ENCODE data around the gene PMM1.
A peak's percentile ranks its signal among the peaks of the same experiment; 100 is the strongest.

PMM1 gene

DNA sequence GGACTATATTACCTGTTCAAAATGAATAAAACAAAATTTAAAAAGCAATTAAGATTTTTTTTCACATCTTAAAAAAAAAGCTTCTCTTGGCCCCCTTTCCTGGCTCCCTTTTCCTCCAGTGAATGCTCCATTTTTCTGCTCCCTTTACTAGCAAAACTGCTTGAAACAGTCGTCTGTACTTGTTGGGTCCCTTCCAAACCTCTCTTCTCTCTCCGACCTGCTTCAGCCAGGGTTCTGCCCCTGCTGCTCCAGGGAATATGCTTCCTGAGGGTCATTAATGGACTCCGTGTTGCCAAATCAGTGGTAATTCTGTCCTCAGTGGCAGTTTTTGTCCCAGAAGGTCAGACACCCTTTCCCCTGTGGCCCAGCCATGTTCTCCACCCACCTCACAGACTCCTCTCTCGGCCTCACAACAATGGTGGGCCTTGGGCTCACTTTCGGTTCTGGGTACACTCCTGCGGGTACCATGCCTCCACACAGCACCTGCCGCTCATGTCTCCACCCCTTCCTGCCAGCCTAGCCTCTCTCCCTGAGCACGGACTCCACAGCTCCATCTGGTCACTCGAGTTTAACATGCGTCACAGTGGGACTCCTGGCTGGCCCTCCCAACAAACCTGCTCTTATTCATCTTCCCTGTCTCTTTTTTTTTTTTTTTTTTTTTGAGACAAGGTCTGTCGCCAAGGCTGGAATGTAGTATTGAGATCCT lies 37.6 kb downstream of the PMM1 start:
- H4K8ac ChIP-seq (ENCODE audit: low read length) = no peak overlapping the region
- H4K91ac ChIP-seq (ENCODE audit: low read length) = peak overlapping the region; percentile 1
- no peak overlapping the region for H3K14ac ChIP-seq (ENCODE audit: low read length in 2 of 2)
- no peak overlapping the region for H3K18ac ChIP-seq (ENCODE audit: low read depth in 1 of 2, low read length in 2 of 2)
- H3K79me1 ChIP-seq (replicated peaks; ENCODE audit: low read length, poor library complexity, severe bottlenecking) = no peaks in the 10 kb centered on the region
- H3K9me3 ChIP-seq (ENCODE audit: control insufficient read depth, low read length) = no peaks in the 10 kb centered on the region
- no peak overlapping the region for H2BK5ac ChIP-seq (ENCODE audit: low read depth, low read length, poor library complexity, severe bottlenecking)
- no peak overlapping the region for H3K4me2 ChIP-seq (ENCODE audit: low read length, poor library complexity, severe bottlenecking)
- no peaks in the 10 kb centered on the region for H3K36me3 ChIP-seq (ENCODE audit: control insufficient read depth in 1 of 2, insufficient read depth in 2 of 2, low read depth in 1 of 2, low read length in 2 of 2)
- H3K9ac ChIP-seq (ENCODE audit: low read length) = no peak overlapping the region
- H3K27me3 ChIP-seq (ENCODE audit: control insufficient read depth in 1 of 2, insufficient read depth in 1 of 2, low read length in 2 of 2) = no peaks in the 10 kb centered on the region
- H2AK5ac ChIP-seq (ENCODE audit: low read length, severe bottlenecking) = no peak overlapping the region
- WGBS = 89% methylated on average over 10 of the region's 11 CpGs
- no peak overlapping the region for H3K23ac ChIP-seq (ENCODE audit: low read length in 2 of 2)
- no peak overlapping the region for H2AFZ ChIP-seq (ENCODE audit: low read depth, low read length)
- no peak overlapping the region for H3K4ac ChIP-seq (ENCODE audit: low read depth in 1 of 2, low read length in 2 of 2)
- no peak overlapping the region for H2BK120ac ChIP-seq (ENCODE audit: low read depth, low read length)
- peaks cover 5% of the 10 kb centered on the region for H3K4me1 ChIP-seq (ENCODE audit: control insufficient read depth, insufficient read depth, low read depth, low read length)
- no peak overlapping the region for H2BK15ac ChIP-seq (ENCODE audit: low read depth, poor library complexity, severe bottlenecking)
- DNase-seq = no peak
- H3K4me3 ChIP-seq (ENCODE audit: insufficient read depth in 1 of 2, low read depth in 1 of 2, low read length in 2 of 2) = no peak overlapping the region
- H3K27ac ChIP-seq (ENCODE audit: low read length, poor library complexity, severe bottlenecking) = no peak overlapping the region
- no peak overlapping the region for H2BK12ac ChIP-seq (ENCODE audit: low read length in 2 of 2)

DNA sequence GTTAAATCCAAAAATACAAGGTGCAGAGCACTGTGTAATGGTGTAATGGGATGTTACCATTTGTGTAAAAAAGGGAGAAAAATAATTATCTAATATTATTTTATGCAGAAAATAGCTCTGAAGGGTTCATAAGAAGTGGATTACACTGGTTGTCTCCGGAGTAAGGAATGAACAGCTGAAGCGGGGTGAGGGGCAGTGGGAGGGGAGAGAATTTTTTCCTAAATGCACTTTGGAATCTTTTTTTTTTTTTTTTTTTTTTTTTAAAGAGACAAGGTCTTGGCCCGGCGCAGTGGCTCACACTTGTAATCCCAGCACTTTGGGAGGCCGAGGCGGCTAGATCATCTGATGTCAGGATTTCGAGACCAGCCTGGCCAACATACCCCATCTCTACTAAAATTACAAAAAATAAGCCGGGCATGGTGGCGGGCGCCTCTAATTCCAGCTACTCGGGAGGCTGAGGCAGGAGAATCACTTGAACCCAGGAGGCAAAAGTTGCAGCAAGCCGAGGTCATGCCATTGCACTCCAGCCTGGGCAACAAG lies 38.6 kb downstream of the PMM1 start:
- DNase-seq = no peak
- Histone ChIP-seq H3K4me1 (ENCODE audit: control insufficient read depth, insufficient read depth, low read depth, low read length) (peaks cover 3% of the 10 kb centered on the region), H2BK12ac (ENCODE audit: low read length in 2 of 2) (no peak overlapping the region), H2AFZ (ENCODE audit: low read depth, low read length) (no peak overlapping the region), H3K27ac (ENCODE audit: low read length, poor library complexity, severe bottlenecking) (no peak overlapping the region), H2BK120ac (ENCODE audit: low read depth, low read length) (no peak overlapping the region), H3K4ac (ENCODE audit: low read depth in 1 of 2, low read length in 2 of 2) (no peak overlapping the region), H4K91ac (ENCODE audit: low read length) (no peak overlapping the region), H3K79me1 (replicated peaks; ENCODE audit: low read length, poor library complexity, severe bottlenecking) (no peaks in the 10 kb centered on the region), H3K18ac (ENCODE audit: low read depth in 1 of 2, low read length in 2 of 2) (no peak overlapping the region), H2AK5ac (ENCODE audit: low read length, severe bottlenecking) (no peak overlapping the region), H3K9me3 (ENCODE audit: control insufficient read depth, low read length) (no peaks in the 10 kb centered on the region), H4K8ac (ENCODE audit: low read length) (no peak overlapping the region), H2BK5ac (ENCODE audit: low read depth, low read length, poor library complexity, severe bottlenecking) (no peak overlapping the region), H3K9ac (ENCODE audit: low read length) (no peak overlapping the region), H3K27me3 (ENCODE audit: control insufficient read depth in 1 of 2, insufficient read depth in 1 of 2, low read length in 2 of 2) (no peaks in the 10 kb centered on the region), H3K4me2 (ENCODE audit: low read length, poor library complexity, severe bottlenecking) (no peak overlapping the region), H3K14ac (ENCODE audit: low read length in 2 of 2) (no peak overlapping the region), H3K36me3 (ENCODE audit: control insufficient read depth in 1 of 2, insufficient read depth in 2 of 2, low read depth in 1 of 2, low read length in 2 of 2) (no peaks in the 10 kb centered on the region), H3K23ac (ENCODE audit: low read length in 2 of 2) (no peak overlapping the region), H3K4me3 (ENCODE audit: insufficient read depth in 1 of 2, low read depth in 1 of 2, low read length in 2 of 2) (no peak overlapping the region), H2BK15ac (ENCODE audit: low read depth, poor library complexity, severe bottlenecking) (no peak overlapping the region)
- WGBS = 94% methylated on average over 12 of the region's 12 CpGs

DNA sequence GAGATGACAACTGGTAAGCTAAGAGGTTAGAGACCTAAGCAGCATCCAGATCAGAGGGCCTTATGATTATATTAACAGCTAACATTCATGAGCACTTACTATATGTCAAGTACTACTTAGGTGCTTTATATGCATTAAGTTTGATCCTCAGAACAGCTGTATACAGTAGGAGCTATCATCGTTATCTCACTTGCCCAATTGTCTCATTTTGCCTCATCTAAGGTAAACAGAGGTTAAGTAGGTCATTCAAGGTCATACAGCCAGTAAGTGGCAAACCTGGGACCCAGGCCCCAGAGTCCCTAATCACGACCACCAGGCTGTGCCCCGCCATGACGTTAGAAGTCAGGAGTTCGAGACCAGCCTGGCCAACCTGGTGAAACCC lies 40.8 kb downstream of the PMM1 start:
- Histone ChIP-seq H2AFZ (ENCODE audit: low read depth, low read length) (no peak overlapping the region), H3K18ac (ENCODE audit: low read depth in 1 of 2, low read length in 2 of 2) (no peak overlapping the region), H4K91ac (ENCODE audit: low read length) (no peak overlapping the region), H3K4me3 (ENCODE audit: insufficient read depth in 1 of 2, low read depth in 1 of 2, low read length in 2 of 2) (no peak overlapping the region), H3K23ac (ENCODE audit: low read length in 2 of 2) (no peak overlapping the region), H3K9ac (ENCODE audit: low read length) (no peak overlapping the region), H3K4ac (ENCODE audit: low read depth in 1 of 2, low read length in 2 of 2) (no peak overlapping the region), H2BK15ac (ENCODE audit: low read depth, poor library complexity, severe bottlenecking) (no peak overlapping the region), H3K79me1 (replicated peaks; ENCODE audit: low read length, poor library complexity, severe bottlenecking) (no peaks in the 10 kb centered on the region), H3K9me3 (ENCODE audit: control insufficient read depth, low read length) (no peaks in the 10 kb centered on the region), H2AK5ac (ENCODE audit: low read length, severe bottlenecking) (no peak overlapping the region), H3K27ac (ENCODE audit: low read length, poor library complexity, severe bottlenecking) (no peak overlapping the region), H3K4me2 (ENCODE audit: low read length, poor library complexity, severe bottlenecking) (no peak overlapping the region), H3K14ac (ENCODE audit: low read length in 2 of 2) (no peak overlapping the region), H3K27me3 (ENCODE audit: control insufficient read depth in 1 of 2, insufficient read depth in 1 of 2, low read length in 2 of 2) (no peaks in the 10 kb centered on the region), H3K36me3 (ENCODE audit: control insufficient read depth in 1 of 2, insufficient read depth in 2 of 2, low read depth in 1 of 2, low read length in 2 of 2) (no peaks in the 10 kb centered on the region), H2BK5ac (ENCODE audit: low read depth, low read length, poor library complexity, severe bottlenecking) (no peak overlapping the region), H2BK12ac (ENCODE audit: low read length in 2 of 2) (no peak overlapping the region), H4K8ac (ENCODE audit: low read length) (no peak overlapping the region), H2BK120ac (ENCODE audit: low read depth, low read length) (no peak overlapping the region), H3K4me1 (ENCODE audit: control insufficient read depth, insufficient read depth, low read depth, low read length) (peaks cover 1% of the 10 kb centered on the region)
- no peak for DNase-seq
- 92% methylated on average over 5 of the region's 5 CpGs for WGBS

DNA sequence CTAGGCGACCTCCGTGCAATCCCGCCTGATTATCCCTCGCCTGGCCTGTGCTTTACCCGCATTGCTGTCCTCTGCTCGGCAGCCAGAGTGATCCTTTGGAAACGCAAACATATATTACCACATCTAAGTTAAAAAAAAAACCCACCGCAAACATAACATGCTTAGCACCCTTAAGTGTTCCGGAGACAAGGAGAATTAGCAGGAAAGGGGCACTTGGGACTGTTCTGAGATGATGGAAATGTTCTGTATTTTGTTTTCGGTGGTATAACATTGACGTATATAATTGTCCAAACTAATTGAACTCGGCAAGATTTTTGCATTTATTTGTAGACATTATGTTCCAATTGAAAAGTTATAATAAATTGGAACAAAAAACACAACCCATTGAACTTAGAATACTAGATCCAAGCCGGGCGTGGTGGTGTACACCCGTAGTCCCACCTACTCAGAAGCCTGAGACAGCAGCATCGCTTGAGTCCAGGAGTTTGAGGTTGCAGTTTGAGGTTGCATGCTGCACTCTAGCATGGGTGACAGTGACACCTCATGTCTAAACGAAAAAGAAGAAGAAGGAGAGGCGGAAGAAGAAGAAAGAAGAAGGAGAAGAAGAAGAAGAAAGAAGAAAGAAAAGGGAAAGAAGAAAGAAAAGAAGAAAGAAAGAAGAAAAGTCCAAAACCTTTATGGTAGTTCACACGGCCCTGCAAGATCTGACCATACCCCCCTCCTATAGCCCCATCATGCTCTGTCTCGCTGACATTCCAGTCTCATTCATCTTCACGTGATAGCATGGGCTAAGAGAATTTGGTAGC lies 44.8 kb downstream of the PMM1 start:
- Histone ChIP-seq H2BK120ac (ENCODE audit: low read depth, low read length) (no peak overlapping the region), H3K79me1 (replicated peaks; ENCODE audit: low read length, poor library complexity, severe bottlenecking) (no peaks in the 10 kb centered on the region), H2BK15ac (ENCODE audit: low read depth, poor library complexity, severe bottlenecking) (no peak overlapping the region), H3K18ac (ENCODE audit: low read depth in 1 of 2, low read length in 2 of 2) (no peak overlapping the region), H2BK5ac (ENCODE audit: low read depth, low read length, poor library complexity, severe bottlenecking) (no peak overlapping the region), H2AFZ (ENCODE audit: low read depth, low read length) (no peak overlapping the region), H4K8ac (ENCODE audit: low read length) (no peak overlapping the region), H3K27me3 (ENCODE audit: control insufficient read depth in 1 of 2, insufficient read depth in 1 of 2, low read length in 2 of 2) (no peaks in the 10 kb centered on the region), H3K27ac (ENCODE audit: low read length, poor library complexity, severe bottlenecking) (no peak overlapping the region), H4K91ac (ENCODE audit: low read length) (no peak overlapping the region), H3K36me3 (ENCODE audit: control insufficient read depth in 1 of 2, insufficient read depth in 2 of 2, low read depth in 1 of 2, low read length in 2 of 2) (peaks cover 0 to 10% of the 10 kb centered on the region in 2 experiments), H3K4ac (ENCODE audit: low read depth in 1 of 2, low read length in 2 of 2) (no peak overlapping the region), H3K4me1 (ENCODE audit: control insufficient read depth, insufficient read depth, low read depth, low read length) (peaks cover 13% of the 10 kb centered on the region), H3K14ac (ENCODE audit: low read length in 2 of 2) (no peak overlapping the region), H3K9me3 (ENCODE audit: control insufficient read depth, low read length) (no peaks in the 10 kb centered on the region), H3K23ac (ENCODE audit: low read length in 2 of 2) (no peak overlapping the region), H2AK5ac (ENCODE audit: low read length, severe bottlenecking) (no peak overlapping the region), H2BK12ac (ENCODE audit: low read length in 2 of 2) (no peak overlapping the region), H3K4me2 (ENCODE audit: low read length, poor library complexity, severe bottlenecking) (peak overlapping the region; percentile 60), H3K9ac (ENCODE audit: low read length) (peak overlapping the region; percentile 84), H3K4me3 (ENCODE audit: insufficient read depth in 1 of 2, low read depth in 1 of 2, low read length in 2 of 2) (peak overlapping the region in 1 of 2 experiments; percentile 72)
- WGBS = 44% methylated on average over 13 of the region's 21 CpGs
- peak; percentile 98 for DNase-seq
